ENCODE data around the gene DHX16.
A peak's percentile ranks its signal among the peaks of the same experiment; 100 is the strongest.
"Not testable (repeated sequence)": the region's sequence is repeated elsewhere in the genome, so short reads cannot be mapped to it uniquely, and the experiment has no call there.

DHX16 gene

GRCh38 chr6:30678964-30679726 lies 6.3 kb upstream of the DHX16 start:
- DNase-seq, result peak; percentile 92

GRCh38 chr6:30676660-30677285 lies 4.0 kb upstream of the DHX16 start:
- DNase-seq, result no peak

GRCh38 chr6:30670760-30671527 lies 1.9 kb downstream of the DHX16 start:
- DNase-seq, result peak; percentile 33

GRCh38 chr6:30666300-30666699 lies 6.5 kb downstream of the DHX16 start:
- not testable (repeated sequence) for DNase-seq

GRCh38 chr6:30664994-30665767 lies 7.6 kb downstream of the DHX16 start:
- DNase-seq, result no peak

- DNase-seq, result not testable (repeated sequence)
These were observed 14.9 kb downstream of the DHX16 start for GRCh38 chr6:30657922-30658321.

GRCh38 chr6:30657454-30657853 lies 15.4 kb downstream of the DHX16 start:
- no peak for DNase-seq

GRCh38 chr6:30656513-30656912 lies 16.3 kb downstream of the DHX16 start:
- DNase-seq, result no peak

- DNase-seq, result no peak
These were observed 17.1 kb downstream of the DHX16 start for GRCh38 chr6:30655743-30656094.

GRCh38 chr6:30654798-30655742 lies 17.7 kb downstream of the DHX16 start:
- DNase-seq, result no peak

- DNase-seq, result no peak
These were observed 21.7 kb downstream of the DHX16 start for GRCh38 chr6:30651143-30651542.

GRCh38 chr6:30647242-30648116 lies 25.3 kb downstream of the DHX16 start:
- DNase-seq, result peak; percentile 96

- DNase-seq, result peak; percentile 97
These were observed 26.2 kb downstream of the DHX16 start, which contains the start of gene C6orf136 for GRCh38 chr6:30646450-30647241. Gene C6orf136 (plus strand): TSS chr6:30647133. CDS start chr6:30647232, 99 bp downstream.

- peak; percentile 38 for DNase-seq
These were observed 26.8 kb downstream of the DHX16 start for GRCh38 chr6:30645989-30646388.

- no peak for DNase-seq
These were observed 28.0 kb downstream of the DHX16 start for GRCh38 chr6:30644769-30645168.

- no peak for DNase-seq
These were observed 29.1 kb downstream of the DHX16 start for GRCh38 chr6:30643656-30644055.

GRCh38 chr6:30641048-30641447 lies 31.8 kb downstream of the DHX16 start:
- no peak for DNase-seq

- no peak for DNase-seq
These were observed 32.3 kb downstream of the DHX16 start for GRCh38 chr6:30640481-30640880.

GRCh38 chr6:30635834-30636233 lies 37.0 kb downstream of the DHX16 start:
- DNase-seq, result peak; percentile 66

Data from NCI-H82 (cell line).